Stimulated activated CD4-positive, alpha-beta T cell treated with anti-CD3 and anti-CD28 coated beads, Interleukin-4, amount 100 ng/mL, for 4 hours (primary cell): ENCODE results near the gene RBBP8NL.
A peak's percentile ranks its signal among the peaks of the same experiment; 100 is the strongest.
"Not testable (repeated sequence)": the region's sequence is repeated elsewhere in the genome, so short reads cannot be mapped to it uniquely, and the experiment has no call there.

Experiments used
- DNase-seq, 2 experiments: peaks; one replicate each; pipeline ENCODE4 v3.0.0-alpha.2; 2020

The RBBP8NL gene

GRCh38 chr20:62390317-62391164, 36.8 kb downstream of the RBBP8NL start:
- DNase-seq, result no peak

DNA sequence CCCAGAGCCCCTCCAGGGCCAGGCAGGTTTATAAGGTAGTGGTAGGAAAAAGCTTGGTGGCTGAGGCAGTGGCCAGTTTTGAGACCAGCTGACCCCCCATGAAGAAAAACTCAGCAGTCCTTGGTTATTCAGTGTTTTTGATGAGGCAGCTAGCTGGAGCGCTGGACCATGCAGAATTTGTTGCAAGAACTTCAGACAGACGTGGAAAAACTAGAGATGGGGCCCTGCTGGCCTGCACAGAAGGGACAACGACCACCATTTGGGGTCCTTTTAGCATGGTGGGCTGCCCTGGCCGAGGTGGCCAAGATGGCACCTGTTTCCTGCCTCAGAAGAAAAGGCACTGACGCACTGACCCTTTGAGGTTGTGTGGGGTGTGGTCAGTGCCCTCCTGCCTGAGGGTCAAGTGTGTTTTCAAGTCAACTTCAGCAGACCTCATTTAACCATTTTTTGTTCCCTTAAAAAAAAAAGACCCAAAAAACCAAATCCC, 37.7 kb downstream of the RBBP8NL start:
- no peak for DNase-seq

DNA sequence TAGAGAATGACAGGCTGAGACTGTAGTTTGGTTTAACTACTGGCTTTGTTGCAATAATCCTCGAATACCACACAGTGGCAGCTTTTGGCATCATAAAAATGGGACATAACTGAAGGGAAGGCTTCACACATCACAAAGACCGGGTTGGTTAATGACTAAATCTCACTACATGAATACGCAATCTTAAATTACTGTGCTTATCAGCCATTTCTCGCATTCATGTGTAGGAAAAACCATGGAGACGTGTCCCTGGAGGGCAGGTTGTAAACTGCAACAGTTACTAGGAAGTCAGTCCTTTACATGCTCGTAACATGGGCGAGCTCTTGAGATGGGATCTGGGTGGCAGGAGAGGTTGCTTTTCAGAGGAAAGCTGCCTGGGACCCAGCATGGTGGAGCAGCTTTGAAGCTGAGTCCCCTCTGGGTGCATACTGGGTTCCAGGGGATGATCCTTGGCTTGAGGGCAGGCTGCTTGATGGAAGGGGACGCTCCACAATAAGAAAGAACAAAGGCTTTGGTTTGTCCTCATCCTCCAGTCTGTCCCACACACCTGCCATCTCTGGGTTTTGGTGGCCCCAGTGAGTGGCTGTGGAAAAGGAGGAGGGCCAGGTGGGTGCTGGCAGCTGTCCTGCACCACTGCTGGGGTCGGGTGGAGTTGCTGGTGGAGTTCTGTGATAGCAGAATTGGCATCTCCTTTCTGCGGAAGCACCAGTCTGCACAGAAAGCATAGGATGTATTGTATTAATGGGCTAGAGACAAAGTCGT, 38.3 kb downstream of the RBBP8NL start:
- no peak for DNase-seq

DNA sequence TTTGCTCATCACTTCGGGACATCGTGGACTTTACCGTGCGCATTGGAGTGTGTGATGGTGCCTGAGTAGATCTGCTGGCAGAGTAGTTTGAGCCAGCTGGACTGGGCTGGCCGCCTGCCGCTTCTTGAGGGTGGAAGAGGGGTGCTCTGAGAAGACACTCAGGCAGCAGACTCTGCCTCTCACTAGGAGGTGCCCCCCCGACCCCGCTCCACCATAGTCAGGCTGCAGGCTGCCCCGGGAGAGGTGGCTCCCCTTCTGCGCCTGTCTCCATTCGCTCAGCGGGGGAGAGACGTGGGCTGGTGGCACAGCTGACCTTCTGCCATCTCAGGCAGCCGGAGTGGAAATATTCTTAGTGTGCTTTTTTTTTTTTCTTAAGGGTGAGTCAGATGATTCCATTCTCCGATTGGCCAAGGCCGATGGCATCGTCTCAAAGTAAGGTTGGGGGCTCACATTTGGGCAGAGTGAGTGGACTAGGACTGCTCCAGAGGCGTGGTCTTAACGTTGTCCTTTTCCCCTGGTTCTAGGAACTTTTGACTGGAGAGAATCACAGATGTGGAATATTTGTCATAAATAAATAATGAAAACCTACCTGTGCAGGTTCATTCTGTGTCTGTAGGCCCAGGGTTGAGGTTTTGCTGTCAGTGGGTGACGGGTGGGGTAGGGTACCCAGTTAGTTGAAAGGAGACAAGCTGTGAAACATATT, 39.3 kb downstream of the RBBP8NL start:
- peak in 1 of 2 experiments; percentile 19 for DNase-seq

- no peak for DNase-seq
Measured at GRCh38 chr20:62387219-62387913, 40.0 kb downstream of the RBBP8NL start.

DNA sequence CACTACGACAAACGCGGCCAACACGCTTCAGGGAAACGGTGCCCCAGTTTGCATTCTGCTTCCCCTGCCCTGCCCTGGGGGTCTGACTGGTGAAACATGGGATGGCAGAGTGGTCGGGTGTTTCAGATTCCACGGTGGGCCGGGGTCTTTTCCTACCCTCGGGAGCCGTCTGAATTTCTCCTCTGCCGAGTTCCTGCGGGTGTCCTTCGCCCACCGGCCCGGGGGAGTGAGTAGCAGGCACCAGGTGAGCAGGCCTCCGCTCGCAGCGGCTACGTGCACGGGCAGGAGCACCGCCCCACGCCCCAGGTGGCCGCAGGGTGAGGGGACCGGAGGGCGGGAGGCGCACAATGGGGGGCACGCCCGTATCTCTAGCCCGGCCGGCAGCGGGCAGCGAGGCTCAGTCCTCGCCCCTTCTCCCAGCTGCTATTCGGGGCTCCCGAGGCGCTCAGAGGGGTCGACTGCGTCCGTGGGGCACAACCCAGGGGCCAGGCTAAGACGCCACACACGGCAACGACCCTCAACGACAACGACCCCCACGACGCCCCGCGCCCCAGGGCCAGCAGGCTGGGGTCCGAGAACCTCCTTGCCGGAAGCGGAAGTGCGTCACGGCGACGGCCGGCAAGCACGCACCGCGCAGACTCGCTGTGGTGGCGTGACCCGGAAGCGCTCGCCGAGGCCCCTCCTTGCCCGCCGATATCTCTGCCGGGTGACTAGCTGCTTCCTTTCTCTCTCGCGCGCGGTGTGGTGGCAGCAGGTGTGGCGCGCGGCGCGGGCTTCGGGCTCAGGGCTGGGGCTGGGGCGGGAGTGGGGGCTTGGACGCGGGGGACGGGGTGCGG, 40.7 kb downstream of the RBBP8NL start, which contains the start of gene RPS21:
RPS21 (plus strand) TSS at position 721 of the 836 bp plus-strand sequence. CDS start 236 bp downstream, outside the sequence.
- peak; percentile 92 to 93 for DNase-seq

DNA sequence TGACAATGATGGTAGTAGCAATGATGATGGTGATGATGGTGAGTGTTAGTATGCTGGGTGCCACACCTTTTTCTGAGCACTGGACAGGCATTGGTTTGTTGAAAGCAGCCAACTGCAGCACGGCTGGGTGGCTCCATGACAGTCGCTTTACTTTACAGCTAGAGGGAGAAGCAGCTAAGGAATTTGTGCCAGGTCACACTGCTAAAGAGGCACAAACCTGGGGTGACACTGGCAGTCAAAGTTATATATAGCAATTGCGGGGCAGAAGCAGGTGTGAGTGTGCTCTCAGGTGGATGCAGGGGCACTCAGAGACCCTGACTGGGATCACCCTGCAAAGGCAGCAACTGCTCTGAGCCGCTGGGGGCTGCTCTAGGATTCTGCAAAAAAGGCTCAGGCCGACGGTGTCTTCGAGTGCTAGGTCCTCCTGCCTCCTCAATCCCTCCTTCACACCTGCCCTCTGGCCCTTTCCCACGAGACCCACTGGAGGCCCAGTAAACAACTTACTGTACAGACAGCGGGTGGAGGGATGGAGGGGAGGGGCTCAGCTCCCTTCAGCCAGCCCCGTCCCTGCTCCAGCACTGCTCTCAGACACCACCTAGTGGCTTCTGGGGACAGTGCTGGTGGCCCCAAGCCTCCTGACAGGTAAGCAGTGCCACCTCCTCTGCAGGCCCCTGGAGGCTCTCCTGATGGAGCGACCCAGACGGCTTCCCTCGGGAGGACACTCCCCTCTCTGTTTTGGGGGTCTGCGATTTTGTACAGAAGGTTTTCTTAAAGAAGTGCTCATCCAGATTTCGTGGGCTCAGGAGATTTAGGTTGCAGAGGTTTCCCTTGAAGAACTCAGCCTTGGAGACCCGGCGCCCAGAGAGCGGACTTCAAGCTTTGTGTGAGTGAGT, 44.8 kb downstream of the RBBP8NL start:
- DNase-seq, result peak; percentile 75 to 78

DNA sequence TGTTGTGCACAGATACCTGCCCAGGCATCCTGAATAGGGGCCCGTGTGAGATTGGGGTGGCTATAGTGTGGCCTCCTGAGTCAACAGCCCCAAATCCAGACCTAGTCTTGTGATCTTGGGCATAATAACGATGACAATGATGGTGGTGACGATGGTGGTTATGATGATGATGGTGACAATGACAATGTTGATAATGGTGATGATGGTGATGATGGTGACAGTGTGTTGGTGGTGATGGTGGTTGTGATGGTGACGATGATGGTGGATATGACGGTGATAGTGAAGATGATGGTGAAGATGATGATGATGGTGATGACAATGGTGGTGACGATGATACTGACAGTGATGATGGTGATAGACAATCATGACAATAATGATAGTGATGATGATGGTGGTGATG, 45.5 kb downstream of the RBBP8NL start:
- DNase-seq, result no peak

- no peak for DNase-seq
Measured at GRCh38 chr20:62381202-62381797, 46.0 kb downstream of the RBBP8NL start.

DNA sequence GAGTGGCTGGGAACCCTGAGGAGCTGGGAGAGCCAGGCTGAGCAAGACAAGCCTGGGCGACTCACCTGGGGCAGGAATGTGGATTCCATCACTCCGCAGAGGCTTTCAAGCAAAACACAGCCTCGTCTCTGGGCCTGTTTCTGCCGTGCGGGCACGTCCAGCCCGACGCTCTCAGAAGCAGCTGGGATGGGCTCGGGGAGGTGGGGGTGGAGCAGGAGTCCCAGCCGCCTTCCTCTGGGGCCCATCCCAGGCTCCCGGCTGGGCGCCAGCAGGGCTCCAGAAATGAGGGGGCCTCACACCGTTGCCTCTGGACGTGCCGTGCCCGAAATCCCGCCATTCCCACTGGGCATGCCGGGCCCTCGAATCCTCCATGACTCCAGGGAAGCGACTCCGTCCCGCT, 49.1 kb downstream of the RBBP8NL start:
- no peak for DNase-seq

GRCh38 chr20:62377615-62378178, 49.6 kb downstream of the RBBP8NL start:
- DNase-seq, result no peak

DNA sequence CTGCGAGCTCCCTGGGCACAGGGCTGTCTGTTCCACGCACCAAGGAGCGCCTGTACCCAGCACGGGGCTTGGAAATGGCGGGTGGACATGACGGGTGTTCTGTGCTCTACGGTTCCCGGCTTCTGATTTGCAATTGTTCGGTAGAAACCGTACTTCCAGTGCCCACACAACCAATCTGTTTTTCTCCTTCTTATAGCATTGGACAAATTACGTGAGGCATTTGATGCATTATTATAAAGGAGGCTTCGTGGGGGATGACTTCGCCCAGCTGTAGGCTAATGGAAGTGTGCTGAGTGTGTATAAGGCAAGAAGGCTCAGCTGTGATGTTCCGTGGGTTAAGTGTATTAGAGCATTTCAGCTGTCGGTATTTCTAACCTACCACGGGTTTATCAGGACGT, 50.3 kb downstream of the RBBP8NL start:
- no peak for DNase-seq

GRCh38 chr20:62376112-62377063, 51.0 kb downstream of the RBBP8NL start:
- DNase-seq, result no peak

DNA sequence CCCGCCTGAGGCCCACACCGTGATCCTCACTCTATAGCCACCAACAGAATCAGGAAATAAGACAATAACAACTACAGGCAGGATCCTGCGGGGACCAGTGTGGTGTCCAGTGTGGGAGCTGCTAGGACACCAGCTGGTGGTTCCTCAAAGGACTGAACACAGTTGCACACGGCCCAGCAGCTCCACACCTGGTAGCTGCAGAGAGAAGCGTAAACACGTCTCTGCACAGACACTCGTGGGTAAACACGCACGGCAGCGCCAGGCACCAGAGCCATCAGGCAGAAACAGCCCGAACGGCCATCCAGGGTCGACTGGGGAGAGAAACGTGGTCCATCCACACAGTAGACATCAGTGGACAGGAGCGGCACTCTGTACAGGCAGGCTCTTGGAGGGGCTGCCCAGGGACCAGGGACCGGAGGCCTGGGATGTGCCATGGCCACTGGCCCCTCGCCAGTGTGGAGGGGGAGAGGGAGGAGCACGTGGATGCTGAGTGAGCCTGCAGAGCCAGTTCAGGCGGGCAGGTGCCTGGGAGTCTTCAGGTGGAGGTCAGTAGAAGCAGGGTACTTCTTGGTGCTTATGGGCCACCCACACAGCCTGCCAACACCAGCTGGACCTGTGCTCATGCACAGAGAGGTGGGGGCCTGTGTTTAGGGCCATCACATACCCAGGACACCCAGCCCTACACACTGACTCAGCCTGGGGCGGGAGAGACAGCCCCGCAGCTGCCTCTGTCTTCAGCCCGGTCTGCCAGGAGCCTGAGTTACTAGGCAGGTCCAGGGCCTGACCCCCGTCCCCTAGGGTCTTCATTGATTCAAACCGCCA, 52.8 kb downstream of the RBBP8NL start:
- DNase-seq, result no peak

DNA sequence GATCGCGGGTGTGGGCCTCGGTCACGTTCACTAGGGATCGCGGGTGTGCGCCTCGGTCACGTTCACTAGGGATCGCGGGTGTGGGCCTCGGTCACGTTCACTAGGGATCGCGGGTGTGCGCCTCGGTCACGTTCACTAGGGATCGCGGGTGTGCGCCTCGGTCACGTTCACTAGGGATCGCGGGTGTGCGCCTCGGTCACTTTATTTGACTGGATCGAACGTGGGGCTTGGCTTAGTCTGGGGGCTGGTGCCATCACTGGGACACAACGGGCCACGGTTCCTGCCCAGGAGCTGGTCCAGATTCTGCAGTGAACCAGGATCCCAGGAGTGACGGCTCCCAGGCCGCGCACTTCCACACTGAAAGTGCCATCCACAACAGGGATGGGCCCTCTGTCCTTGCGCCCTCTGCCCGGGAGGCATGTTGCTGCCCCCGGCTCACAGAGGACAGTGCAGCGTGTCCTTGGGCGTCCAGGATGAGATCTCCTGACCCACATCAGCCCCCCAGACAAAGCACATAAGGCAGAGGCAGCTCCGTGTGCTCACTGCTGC, 53.6 kb downstream of the RBBP8NL start:
- not testable (repeated sequence) for DNase-seq

DNA sequence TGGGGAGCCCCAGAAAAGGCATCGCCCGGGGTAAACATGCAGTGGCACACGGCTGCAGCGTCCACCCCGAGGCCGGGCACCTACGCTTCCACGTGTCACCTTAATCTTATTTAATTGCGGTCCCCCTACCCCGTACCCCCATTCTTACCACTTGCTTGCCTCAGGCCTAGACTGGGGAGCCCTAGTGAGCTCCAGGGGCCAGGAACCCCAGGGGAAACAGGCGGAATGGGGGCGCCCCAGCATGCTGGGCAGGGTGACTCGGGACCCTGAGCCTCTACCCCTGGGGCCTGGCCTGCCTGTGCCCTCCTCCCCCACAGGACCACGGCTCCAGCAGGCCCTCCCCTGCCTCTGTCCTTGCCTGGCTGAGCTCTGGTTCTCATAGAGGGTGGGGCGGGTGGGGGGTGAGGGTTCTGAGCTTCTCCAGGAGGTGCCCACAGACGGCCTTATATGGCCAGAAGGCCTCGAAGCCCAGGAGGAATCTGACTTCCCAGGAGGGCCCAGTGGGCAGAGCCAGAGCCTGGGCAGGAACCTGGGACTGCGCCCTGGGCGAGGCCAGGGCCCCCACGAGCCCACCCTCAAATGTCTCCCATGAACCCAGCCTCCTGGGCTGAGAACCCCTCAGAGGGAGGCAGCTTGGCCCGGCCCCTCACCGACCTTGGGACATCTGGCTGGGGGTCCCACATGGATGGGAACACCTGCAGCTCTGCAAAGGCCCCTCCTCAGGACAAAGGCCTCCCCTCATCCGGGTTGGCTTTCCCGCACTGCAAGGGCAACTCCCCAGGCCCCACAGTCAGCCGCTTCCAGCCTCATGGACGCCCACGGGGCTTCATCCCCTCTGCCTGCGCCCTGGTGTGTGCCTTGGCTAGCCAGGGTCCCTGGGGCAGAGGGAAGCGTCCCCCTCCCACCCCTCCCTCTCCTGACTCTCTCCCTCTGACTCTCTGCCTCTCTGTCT, 55.0 kb downstream of the RBBP8NL start:
- no peak for DNase-seq
